CD14-positive monocyte (primary cell): Measurements from ENCODE around the gene ADAM8. TPM values are rescaled to one million over a fixed set of nuclear protein-coding genes. Genes with fewer than 3 reads are reported as not detected.

Source experiments
- DNase-seq, 3 donors: peaks; one replicate each; pipeline ENCODE4 v3.0.0-alpha.2; 2011 to 2022
- H2AFZ ChIP-seq: 2 replicates; pipeline ENCODE4 v1.6.0; 2012; ENCODE audit warnings: mild to moderate bottlenecking, low read depth, low read length, inconsistent platforms; ENCODE audit not compliant: insufficient read depth, poor library complexity, severe bottlenecking
- H3K27ac ChIP-seq, 2 donors: 1 replicate in 1 of 2; 2 replicates in 1 of 2; pipeline ENCODE4 v1.5.1; 2012 to 2013; ENCODE audit warnings: low read length in 2 of 2, control low read depth in 1 of 2, inconsistent platforms in 1 of 2, low read depth in 1 of 2, mild to moderate bottlenecking in 1 of 2
- H3K27me3 ChIP-seq, 2 donors: one replicate each; pipeline versions ENCODE4 v1.6.0 to v1.6.1; 2011 to 2013; ENCODE audit warnings: low read length in 2 of 2; ENCODE audit not compliant: control insufficient read depth in 2 of 2, insufficient read depth in 2 of 2
- H3K36me3 ChIP-seq, 2 donors: replicated peaks in 1 of 2; 1 replicate in 1 of 2; 2 replicates in 1 of 2; pipeline versions ENCODE4 v1.5.1 to v1.6.1; 2012 to 2013; ENCODE audit warnings: low read length in 2 of 2, control low read depth in 1 of 2, inconsistent platforms in 1 of 2, mild to moderate bottlenecking in 1 of 2; ENCODE audit not compliant: insufficient read depth in 2 of 2, control insufficient read depth in 1 of 2
- H3K4me1 ChIP-seq, 2 donors: 1 replicate in 1 of 2; 2 replicates in 1 of 2; pipeline versions ENCODE4 v1.5.1 to v1.6.1; 2012 to 2013; ENCODE audit warnings: low read length in 2 of 2, control low read depth in 1 of 2, inconsistent platforms in 1 of 2, mild to moderate bottlenecking in 1 of 2, moderate library complexity in 1 of 2; ENCODE audit not compliant: insufficient read depth in 2 of 2, control insufficient read depth in 1 of 2
- H3K4me2 ChIP-seq: replicated peaks from 2 replicates; pipeline ENCODE3; 2012; ENCODE audit warnings: low read length, moderate library complexity, mild to moderate bottlenecking; ENCODE audit not compliant: poor library complexity, severe bottlenecking; ENCODE audit errors: extremely low read depth
- H3K4me3 ChIP-seq, 3 experiments: fragments of 200-600 bp in 1 of 3; sonication (generic) in 1 of 3; replicated peaks in 1 of 3; 1 replicate in 2 of 3; 2 replicates in 1 of 3; pipeline ENCODE4 v1.5.1; 2011 to 2013; ENCODE audit warnings: low read length in 3 of 3, mild to moderate bottlenecking in 3 of 3, control low read depth in 2 of 3, low read depth in 2 of 3, inconsistent platforms in 1 of 3, moderate library complexity in 1 of 3
- H3K79me2 ChIP-seq: 2 replicates; pipeline ENCODE4 v1.6.0; 2012; ENCODE audit warnings: mild to moderate bottlenecking, control low read depth, inconsistent platforms, low read length, moderate library complexity; ENCODE audit not compliant: insufficient read depth
- H3K9ac ChIP-seq: 2 replicates; pipeline ENCODE4 v1.6.0; 2017; ENCODE audit warnings: low read length, mild to moderate bottlenecking; ENCODE audit not compliant: insufficient read depth, poor library complexity, severe bottlenecking
- H3K9me3 ChIP-seq, 2 donors: replicated peaks in 1 of 2; 1 replicate in 1 of 2; 2 replicates in 1 of 2; pipeline versions ENCODE4 v1.5.1 to v1.6.1; 2012 to 2013; ENCODE audit warnings: low read length in 2 of 2, control low read depth in 1 of 2; ENCODE audit not compliant: control insufficient read depth in 1 of 2, insufficient read depth in 1 of 2
- H4K20me1 ChIP-seq: 2 replicates; pipeline ENCODE4 v1.6.0; 2012; ENCODE audit warnings: mild to moderate bottlenecking, low read length, control low read depth, moderate library complexity; ENCODE audit not compliant: insufficient read depth
- H3K27ac Mint-ChIP-seq, 7 donors: one replicate each; pipeline ENCODE4 v1.8.0; 2020; ENCODE audit warnings: mild to moderate bottlenecking in 7 of 7, mixed read lengths in 7 of 7, moderate library complexity in 6 of 7, inconsistent platforms in 2 of 7
- H3K27me3 Mint-ChIP-seq, 3 donors: one replicate each; pipeline ENCODE4 v1.8.0; 2021 to 2022; ENCODE audit warnings: low read depth in 3 of 3, mild to moderate bottlenecking in 3 of 3, mixed read lengths in 3 of 3, moderate library complexity in 3 of 3, inconsistent platforms in 1 of 3
- H3K36me3 Mint-ChIP-seq, 2 donors: one replicate each; pipeline ENCODE4 v1.8.0; 2020; ENCODE audit warnings: mixed read lengths in 2 of 2, inconsistent platforms in 1 of 2, mild to moderate bottlenecking in 1 of 2
- H3K4me1 Mint-ChIP-seq: one replicate; pipeline ENCODE4 v1.8.0; 2020; ENCODE audit warnings: mild to moderate bottlenecking, mixed read lengths
- H3K4me3 Mint-ChIP-seq, 2 donors: one replicate each; pipeline ENCODE4 v1.8.0; 2020; ENCODE audit warnings: mild to moderate bottlenecking in 2 of 2, mixed read lengths in 2 of 2, moderate library complexity in 1 of 2
- H3K9me3 Mint-ChIP-seq, 7 donors: one replicate each; pipeline ENCODE4 v1.8.0; 2020 to 2022; ENCODE audit warnings: mixed read lengths in 7 of 7, mild to moderate bottlenecking in 6 of 7, moderate library complexity in 6 of 7, inconsistent platforms in 2 of 7
- CTCF ChIP-seq: fragments of 200-600 bp; IDR thresholded peaks from one replicate; pipeline ENCODE4 v1.8.0; 2022; ENCODE audit warnings: antibody characterized with exemption, mild to moderate bottlenecking
- WGBS: methylation state at CpG from one replicate; pipeline ENCODE4 v1.1.5; 2013; ENCODE audit warnings: missing lambda C conversion rate; ENCODE audit not compliant: insufficient coverage; 5-methylcytosine and 5-hydroxymethylcytosine counted together
- intact Hi-C, 2 donors: fragments of 100-400 bp; cut with micrococcal nuclease; formaldehyde crosslinking; loops; one replicate each; pipeline versions ENCODE4 v1.15.0 to v1.15.1; 2023
- polyA plus RNA-seq, 3 donors: library from polyadenylated mRNA; depleted of rRNA in 1 of 3; unstranded in 2 of 3; stranded (reverse) in 1 of 3; fragments of 300-500 nt in 2 of 3; fragments of >200 nt in 1 of 3; fragmentation: Illumina TruSeq in 2 of 3; gene quantifications; 1 replicate in 2 of 3; 2 replicates in 1 of 3; pipeline ENCODE4 v1.2.3, GENCODE V29; 2012 to 2021

Gene ADAM8
- polyA plus RNA-seq, 3 donors = 32.7 to 228 (median 72.8) TPM

- no peak for TF ChIP-seq CTCF
- H4K20me1 ChIP-seq = peaks cover 13% of the 10 kb centered on the region
- no peak overlapping the region for H2AFZ ChIP-seq
- H3K4me1 ChIP-seq = peaks cover 33 to 35% of the 10 kb centered on the region in 2 donors
- peaks cover 34% of the 10 kb centered on the region for H3K79me2 ChIP-seq
- WGBS = 98% methylated on average over 15 of the region's 16 CpGs
- peaks cover 32% of the 10 kb centered on the region for H3K4me1 Mint-ChIP-seq
- no peak overlapping the region for H3K9ac ChIP-seq
- no peak overlapping the region for H3K4me2 ChIP-seq
- DNase-seq = no peak
- peaks cover 45 to 52% of the 10 kb centered on the region in 2 donors for H3K36me3 Mint-ChIP-seq
- H3K4me3 Mint-ChIP-seq = no peak overlapping the region
- H3K27me3 ChIP-seq = no peaks in the 10 kb centered on the region
- H3K27ac ChIP-seq = no peak overlapping the region
- no peaks in the 10 kb centered on the region for H3K9me3 Mint-ChIP-seq
- intact Hi-C loops = no loop called here
- H3K27ac Mint-ChIP-seq = peak overlapping the region in 2 of 7 donors; percentile 50 to 100
- peaks cover 2 to 7% (median 6%) of the 10 kb centered on the region in 3 donors for H3K27me3 Mint-ChIP-seq
- H3K4me3 ChIP-seq = no peak overlapping the region
- peaks cover 25 to 40% of the 10 kb centered on the region in 2 donors for H3K36me3 ChIP-seq
- no peaks in the 10 kb centered on the region for H3K9me3 ChIP-seq
Observed at GRCh38 chr10:133310399-133310755, 33.7 kb upstream of the ADAM8 start.

GRCh38 chr10:133309720-133310398 lies 33.2 kb upstream of the ADAM8 start:
- H3K4me1 Mint-ChIP-seq = peaks cover 37% of the 10 kb centered on the region
- peak overlapping the region in 1 of 3 experiments; percentile 77 for H3K4me3 ChIP-seq
- peaks cover 25 to 40% of the 10 kb centered on the region in 2 donors for H3K36me3 ChIP-seq
- H3K9ac ChIP-seq = no peak overlapping the region
- H3K4me1 ChIP-seq = peaks cover 37 to 40% of the 10 kb centered on the region in 2 donors
- H3K79me2 ChIP-seq = peaks cover 39% of the 10 kb centered on the region
- H3K4me3 Mint-ChIP-seq = peak overlapping the region in 1 of 2 donors; percentile 58
- no peak for DNase-seq
- peaks cover 13% of the 10 kb centered on the region for H4K20me1 ChIP-seq
- intact Hi-C loops = loop anchor here (2.0 to 5.0 kb wide), 3 partner anchors 31 to 53 kb away; no protein-coding TSS in a partner anchor
- no peak overlapping the region for H2AFZ ChIP-seq
- 91% methylated on average over 33 of the region's 33 CpGs for WGBS
- peaks cover 2 to 6% (median 5%) of the 10 kb centered on the region in 3 donors for H3K27me3 Mint-ChIP-seq
- no peak overlapping the region for H3K27ac ChIP-seq
- H3K27ac Mint-ChIP-seq = peak overlapping the region in 6 of 7 donors; percentile 6 to 100 (median 86)
- no peaks in the 10 kb centered on the region for H3K9me3 ChIP-seq
- TF ChIP-seq CTCF = no peak
- H3K27me3 ChIP-seq = no peaks in the 10 kb centered on the region
- no peak overlapping the region for H3K4me2 ChIP-seq
- peaks cover 0 to 3% (median 0%) of the 10 kb centered on the region in 7 donors for H3K9me3 Mint-ChIP-seq
- H3K36me3 Mint-ChIP-seq = peaks cover 50 to 57% of the 10 kb centered on the region in 2 donors
